Activated gamma-delta T cell treated with Interleukin-2 at 50 U/mL for 16 hours (primary cell): Measurements from ENCODE around the gene TMEM147.
A peak's percentile ranks its signal among the peaks of the same experiment; 100 is the strongest.

Source experiments
- DNase-seq: peaks from one replicate; pipeline ENCODE4 v3.0.0-alpha.2; 2020

The TMEM147 gene

DNA sequence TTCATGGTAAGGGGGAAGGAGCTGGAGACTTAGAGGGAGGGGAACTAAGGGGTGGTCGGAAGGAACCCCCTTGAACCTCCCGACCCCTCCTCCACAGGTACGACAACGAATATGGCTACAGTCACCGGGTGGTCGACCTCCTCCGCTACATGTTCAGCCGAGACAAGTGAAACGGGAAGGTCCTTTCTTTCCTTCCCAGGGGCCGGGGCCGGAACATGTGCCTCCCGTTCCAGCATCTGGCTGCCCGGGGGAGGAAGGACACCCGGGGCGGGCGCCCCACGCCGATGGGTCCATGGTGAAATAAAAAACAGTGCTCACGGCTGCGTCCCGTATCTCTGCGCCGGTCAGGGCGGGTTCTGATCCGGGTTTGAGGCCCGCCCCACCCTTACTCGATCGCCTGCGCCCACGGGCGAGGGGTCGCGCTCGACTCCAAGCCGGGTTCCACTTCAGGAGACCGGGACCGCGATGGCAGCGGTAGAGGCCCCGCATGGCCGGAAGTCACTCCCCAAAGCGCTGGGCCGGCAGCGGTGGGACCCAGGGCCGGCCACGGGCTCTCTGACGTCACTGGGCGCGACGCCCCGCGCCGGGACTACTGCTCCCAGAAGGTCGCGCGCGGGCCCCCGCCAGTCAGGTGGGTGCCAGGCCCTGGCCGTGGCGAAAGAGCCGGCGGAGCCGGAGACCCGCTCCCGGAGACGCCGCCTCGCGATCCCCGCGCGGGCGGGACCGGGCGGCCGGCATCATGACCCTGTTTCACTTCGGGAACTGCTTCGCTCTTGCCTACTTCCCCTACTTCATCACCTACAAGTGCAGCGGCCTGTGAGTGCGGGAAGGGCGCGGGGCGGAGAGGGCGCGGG lies at the start of gene TMEM147:
Gene TMEM147 (plus strand): TSS at position 626 of the 854 bp plus-strand sequence. CDS start 114 bp downstream, at position 740.
- peak; percentile 67 for DNase-seq

DNA sequence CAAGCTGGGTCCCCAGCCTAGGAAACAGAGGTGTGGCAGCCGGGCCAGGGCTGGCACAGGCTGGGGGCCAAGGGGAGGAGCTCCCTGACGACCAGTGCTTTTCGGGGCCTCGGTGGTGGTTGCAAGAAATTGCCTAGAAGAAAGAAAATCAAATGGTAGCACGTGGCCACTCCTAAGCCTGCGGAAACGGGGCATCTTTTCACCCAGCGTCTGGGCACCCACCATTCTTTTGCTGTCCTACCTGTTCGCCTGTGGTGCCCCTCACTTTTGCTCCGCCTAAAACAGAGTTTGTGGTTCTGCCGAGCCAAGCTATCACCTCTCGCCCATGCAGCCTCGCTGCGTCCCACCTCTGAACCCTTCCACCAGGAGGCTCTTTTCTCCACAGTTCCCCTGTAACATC lies 48.0 kb upstream of the TMEM147 start:
- no peak for DNase-seq

DNA sequence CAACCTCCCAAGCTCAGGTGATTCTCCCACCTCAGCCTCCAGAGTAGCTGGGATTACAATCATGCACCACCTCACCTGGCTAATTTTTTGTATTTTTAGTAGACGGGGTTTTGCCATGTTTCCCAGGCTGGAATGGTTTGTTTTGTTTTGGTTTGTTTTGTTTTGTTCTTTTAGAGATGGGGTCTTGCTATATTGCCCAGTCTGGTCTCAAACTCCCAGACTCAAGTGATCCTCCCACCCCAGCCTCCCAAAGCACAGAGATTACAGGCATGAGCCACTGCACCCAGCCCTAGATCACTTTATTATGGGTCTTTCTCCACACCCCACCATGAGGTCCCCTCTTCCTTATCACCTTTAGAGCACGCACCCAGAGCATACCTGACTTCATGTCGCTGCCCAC lies 47.2 kb upstream of the TMEM147 start:
- no peak for DNase-seq

DNA sequence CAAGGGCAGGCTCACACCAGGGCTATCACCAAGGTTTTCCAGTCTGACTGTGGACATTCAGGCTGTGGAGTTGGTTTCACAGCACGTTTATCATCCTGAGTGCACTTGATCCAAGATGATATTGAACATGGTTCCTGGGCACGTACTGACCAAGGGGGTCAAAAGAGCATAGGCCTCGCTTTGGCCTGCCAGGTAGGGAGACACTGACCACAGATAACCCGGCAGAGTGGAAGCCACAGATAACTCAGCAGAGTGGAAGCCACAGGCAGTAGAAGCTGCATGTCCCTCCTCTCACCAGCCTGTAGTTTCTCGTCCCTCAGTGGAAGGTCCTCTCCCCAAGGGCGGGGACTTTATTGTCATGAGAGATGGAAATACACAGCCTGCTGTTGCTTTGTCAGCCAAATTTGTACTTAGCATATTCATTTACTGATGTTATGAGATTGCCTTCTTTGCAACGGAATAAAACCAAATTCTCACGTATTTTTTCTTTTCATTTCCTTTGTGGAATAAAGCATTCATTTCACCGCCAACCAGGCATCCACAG lies 46.4 kb upstream of the TMEM147 start:
- DNase-seq: no peak

DNA sequence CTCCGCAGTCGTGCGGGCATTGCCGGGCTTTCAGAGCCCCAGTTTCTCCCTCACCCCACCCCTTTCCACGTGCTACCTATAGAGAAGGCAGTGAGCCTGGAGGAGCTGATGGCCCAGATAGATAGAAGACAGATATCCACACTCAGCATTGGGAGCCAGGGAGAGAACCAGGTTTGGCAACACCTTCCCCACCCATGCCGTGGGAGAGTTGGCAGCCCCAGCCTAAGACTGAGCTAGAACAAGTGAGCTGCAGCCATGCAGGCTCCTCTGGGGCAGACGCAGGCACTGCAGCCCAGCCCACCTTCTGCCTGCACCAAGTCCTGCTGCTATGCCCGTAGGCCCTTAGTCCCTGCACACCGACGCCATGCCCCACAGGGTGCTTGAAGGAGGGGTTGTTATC lies 44.8 kb upstream of the TMEM147 start:
- no peak for DNase-seq

GRCh38 chr19:35501684-35502083 lies 43.7 kb upstream of the TMEM147 start:
- DNase-seq: no peak

- no peak for DNase-seq
These were observed 42.7 kb upstream of the TMEM147 start for GRCh38 chr19:35502751-35503150.

GRCh38 chr19:35506011-35506410 lies 39.4 kb upstream of the TMEM147 start:
- DNase-seq: no peak

GRCh38 chr19:35507561-35507960 lies 37.9 kb upstream of the TMEM147 start:
- no peak for DNase-seq

- DNase-seq: no peak
These were observed 37.3 kb upstream of the TMEM147 start for GRCh38 chr19:35508129-35508528.

DNA sequence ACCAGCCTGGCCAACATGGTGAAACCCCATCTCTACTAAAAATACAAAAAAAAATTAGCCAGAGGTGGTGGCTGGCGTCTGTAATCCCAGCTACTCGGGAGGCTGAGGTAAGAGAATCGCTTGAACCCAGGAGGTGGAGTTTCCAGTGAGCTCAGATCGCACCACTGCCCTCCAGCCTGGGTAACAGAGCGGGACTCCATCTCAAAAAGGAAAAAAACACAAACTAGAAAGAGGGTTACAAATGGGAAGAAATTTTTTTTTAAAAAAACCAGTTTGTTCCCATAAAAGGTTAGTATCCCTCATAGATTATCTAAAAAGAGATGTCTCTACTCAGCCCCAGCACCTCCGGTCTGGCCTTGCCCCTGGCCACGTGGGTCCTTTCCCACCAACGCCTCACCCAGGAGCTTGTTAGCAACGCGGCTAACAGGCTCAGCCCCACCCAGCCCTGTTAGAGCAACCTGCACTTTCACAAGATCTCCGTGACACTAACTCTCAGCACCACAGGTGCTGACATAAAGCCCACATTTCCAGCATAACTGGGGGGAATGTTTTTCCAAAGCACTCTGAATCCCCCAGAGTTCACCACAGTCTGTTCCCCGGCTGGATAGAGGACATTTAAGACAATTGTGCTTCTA lies 36.3 kb upstream of the TMEM147 start:
- peak; percentile 40 for DNase-seq

GRCh38 chr19:35509861-35510625 lies 35.4 kb upstream of the TMEM147 start:
- peak; percentile 72 for DNase-seq

- no peak for DNase-seq
These were observed 34.8 kb upstream of the TMEM147 start for GRCh38 chr19:35510626-35510964.

GRCh38 chr19:35511337-35511736 lies 34.1 kb upstream of the TMEM147 start:
- no peak for DNase-seq

GRCh38 chr19:35512831-35513627 lies 32.4 kb upstream of the TMEM147 start:
- no peak for DNase-seq

DNA sequence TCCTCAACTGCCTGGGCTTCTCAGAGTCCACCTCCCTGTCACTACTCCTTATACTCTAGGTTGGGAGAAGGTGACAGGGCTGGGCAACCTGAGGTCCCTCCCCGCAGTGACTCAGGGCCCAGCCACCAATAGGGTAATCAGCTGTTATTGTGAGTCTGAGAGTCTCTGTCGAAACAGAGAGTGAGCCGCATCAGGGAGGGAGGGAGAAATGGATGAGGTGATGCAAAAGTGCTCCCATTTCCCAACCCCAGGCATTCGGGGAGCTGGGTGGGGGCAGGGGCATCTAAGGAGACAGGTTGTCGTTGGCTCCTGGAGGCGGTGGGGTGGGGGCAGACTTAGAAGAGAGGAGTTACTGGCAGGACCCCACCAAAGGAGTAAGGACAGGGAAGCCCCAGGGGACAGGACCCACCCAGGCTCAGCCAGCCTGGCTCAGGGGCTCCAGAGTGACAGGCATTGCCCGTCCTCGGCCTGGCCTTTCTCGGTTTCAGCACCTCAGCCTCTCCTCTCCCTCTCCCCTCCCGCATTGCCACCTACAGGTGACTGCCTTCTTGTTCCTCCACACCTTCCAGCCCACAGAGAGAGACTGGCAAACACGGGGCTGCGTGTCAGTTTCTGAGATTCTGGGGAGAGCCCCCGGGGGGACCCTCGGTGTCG lies 31.7 kb upstream of the TMEM147 start, which contains the start of gene DMKN:
Gene DMKN (minus strand): TSS at position 22 of the 654 bp plus-strand sequence. CDS start 174 bp downstream, outside the sequence.
- no peak for DNase-seq

GRCh38 chr19:35514282-35514809 lies 31.1 kb upstream of the TMEM147 start:
- DNase-seq: no peak

DNA sequence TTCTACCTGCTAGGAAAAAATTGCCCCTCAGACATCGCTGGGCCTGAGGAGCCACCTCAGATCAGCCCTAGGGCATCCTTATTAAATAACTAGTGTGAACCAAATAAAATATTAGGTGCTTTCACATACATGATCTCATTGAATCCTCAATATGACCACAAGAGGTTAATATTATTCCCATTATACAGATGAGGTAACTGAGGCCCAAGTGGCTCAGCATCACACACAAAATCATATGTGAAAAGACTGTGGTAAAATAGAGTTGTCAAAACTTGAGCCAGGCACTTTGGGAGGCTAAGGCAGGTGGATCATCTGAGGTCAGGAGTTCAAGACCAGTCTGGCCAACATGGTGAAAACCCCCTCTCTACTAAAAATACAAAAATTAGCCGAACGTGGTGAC lies 29.1 kb upstream of the TMEM147 start:
- DNase-seq: no peak

GRCh38 chr19:35517342-35517741 lies 28.1 kb upstream of the TMEM147 start:
- DNase-seq: no peak

GRCh38 chr19:35518313-35518712 lies 27.1 kb upstream of the TMEM147 start:
- DNase-seq: no peak

DNA sequence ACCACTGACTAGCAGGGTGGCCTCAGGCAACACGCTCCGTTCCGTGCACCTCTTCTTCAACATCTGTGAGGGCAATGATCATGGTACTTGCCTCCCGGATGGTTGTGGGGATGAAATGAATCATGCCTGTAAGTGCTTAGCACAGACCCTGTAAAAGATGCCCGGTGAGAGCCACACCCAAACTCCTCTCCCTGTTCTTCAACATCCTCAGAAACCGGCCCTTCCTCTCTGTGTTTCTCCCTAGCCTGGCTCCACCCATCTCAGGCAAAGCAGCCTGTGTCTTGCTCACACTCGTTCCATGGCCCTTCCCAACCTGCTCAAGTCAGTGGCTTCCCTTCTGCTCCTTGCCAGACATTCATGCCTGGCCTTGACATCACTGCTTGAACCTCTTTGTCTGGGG lies 26.1 kb upstream of the TMEM147 start:
- no peak for DNase-seq
